ENCODE results near the gene EIF3L.

EIF3L gene

DNA sequence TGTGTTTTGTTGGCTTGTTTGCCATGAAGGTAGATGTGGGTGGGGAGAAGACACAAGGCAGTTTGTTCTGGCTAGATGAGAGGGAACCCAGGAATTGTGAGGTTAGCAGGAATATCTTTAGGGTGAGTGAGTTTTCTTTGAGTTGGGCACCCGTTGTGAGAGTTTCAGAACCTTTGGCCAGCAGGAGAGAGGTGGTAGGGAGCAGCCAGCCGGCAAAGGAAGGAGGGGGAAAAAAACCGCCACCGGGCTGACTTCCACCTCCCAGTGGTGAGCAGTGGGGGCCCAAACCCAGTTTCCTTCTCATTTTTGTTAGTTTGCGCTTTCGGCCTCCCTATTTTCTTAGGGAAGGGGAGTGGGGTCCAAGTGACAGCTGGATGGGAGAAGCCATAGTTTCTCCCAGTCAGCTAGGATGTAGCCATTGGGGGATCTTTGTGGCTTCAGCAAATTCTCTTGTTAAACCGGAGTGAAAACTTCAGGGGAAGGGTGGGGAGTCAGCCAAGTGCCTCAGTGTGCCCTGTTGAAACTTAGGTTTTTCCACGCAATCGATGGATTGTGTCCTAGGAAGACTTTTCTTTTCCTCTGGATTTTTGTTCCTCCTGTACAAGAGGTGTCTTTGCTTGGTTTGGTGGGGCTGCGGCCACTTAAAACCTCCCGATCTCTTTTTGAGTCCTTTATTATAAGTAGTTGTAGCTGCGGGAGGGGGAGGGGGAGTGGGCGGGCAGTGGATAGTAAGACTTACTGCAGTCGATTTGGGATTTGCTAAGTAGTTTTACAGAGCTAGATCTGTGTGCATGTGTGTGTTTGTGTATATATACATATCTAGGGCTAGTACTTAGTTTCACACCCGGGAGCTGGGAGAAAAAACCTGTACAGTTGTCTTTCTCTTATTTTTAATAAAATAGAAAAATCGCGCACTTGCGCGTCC is 42.5 kb upstream of the EIF3L start:
- peaks cover 0 to 5% of the 10 kb centered on the region in 2 donors for H3K27me3 ChIP-seq

DNA sequence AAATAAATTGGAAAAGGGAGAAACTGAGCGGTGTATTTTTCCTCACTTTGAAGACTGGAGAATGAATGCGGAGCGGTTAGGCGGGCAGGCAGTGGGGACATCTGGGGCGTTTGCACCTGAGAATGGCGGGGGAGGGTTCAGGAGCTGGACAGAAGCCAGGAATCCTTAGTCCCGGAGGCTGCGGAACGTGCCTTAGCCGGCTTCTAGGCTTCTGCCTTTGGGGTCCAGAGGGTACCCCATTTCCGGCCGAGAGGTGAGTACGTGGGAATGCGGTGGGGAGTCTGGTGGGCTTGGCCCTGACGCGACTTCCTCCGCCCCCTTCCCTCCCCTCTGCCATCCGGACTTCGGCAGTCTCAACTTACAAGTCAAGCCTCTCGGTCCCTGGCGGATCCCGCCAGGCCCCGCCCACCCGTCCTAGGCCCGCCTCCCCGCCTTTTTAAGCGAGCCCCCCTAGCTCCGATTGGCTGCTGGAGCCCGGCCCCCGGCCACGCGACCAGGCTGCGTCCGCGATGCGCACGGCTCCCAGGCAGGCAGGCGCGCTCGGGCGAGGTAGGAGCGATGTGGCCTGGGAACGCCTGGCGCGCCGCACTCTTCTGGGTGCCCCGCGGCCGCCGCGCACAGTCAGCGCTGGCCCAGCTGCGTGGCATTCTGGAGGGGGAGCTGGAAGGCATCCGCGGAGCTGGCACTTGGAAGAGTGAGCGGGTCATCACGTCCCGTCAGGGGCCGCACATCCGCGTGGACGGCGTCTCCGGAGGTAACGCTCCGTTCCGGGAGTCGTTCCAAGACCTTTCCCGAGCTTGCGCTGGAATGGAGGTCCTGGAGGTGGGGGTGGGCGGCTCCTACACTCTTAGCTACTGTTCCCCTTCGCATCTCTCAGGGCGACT is 41.6 kb upstream of the EIF3L start, which contains the start of gene GCAT:
GCAT (plus strand) TSS at position 525 of the 884 bp plus-strand sequence; CDS start at position 559, 34 bp downstream.
- TF ChIP-seq, protein P1, sequence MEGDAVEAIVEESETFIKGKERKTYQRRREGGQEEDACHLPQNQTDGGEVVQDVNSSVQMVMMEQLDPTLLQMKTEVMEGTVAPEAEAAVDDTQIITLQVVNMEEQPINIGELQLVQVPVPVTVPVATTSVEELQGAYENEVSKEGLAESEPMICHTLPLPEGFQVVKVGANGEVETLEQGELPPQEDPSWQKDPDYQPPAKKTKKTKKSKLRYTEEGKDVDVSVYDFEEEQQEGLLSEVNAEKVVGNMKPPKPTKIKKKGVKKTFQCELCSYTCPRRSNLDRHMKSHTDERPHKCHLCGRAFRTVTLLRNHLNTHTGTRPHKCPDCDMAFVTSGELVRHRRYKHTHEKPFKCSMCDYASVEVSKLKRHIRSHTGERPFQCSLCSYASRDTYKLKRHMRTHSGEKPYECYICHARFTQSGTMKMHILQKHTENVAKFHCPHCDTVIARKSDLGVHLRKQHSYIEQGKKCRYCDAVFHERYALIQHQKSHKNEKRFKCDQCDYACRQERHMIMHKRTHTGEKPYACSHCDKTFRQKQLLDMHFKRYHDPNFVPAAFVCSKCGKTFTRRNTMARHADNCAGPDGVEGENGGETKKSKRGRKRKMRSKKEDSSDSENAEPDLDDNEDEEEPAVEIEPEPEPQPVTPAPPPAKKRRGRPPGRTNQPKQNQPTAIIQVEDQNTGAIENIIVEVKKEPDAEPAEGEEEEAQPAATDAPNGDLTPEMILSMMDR (IDR thresholded peaks at IDR 0.05), result no peak
- peaks cover 0 to 2% of the 10 kb centered on the region in 2 donors for H3K27me3 ChIP-seq
- no peaks in the 10 kb centered on the region for H3K36me3 ChIP-seq
- peaks cover 0 to 63% (median 41%) of the 10 kb centered on the region in 4 donors for H3K4me1 ChIP-seq
- H3K4me3 ChIP-seq, result peak within 1 kb of the TSS; percentile 51 to 60
- H3K9me3 ChIP-seq, result no peaks in the 10 kb centered on the region
- DNase-seq, result peak; percentile 95 to 98
- intact Hi-C loops (cut with DNase I; ENCODE audit: low total_unique reads), result no loop called here
- peak within 1 kb of the TSS; percentile 69 to 83 for H3K27ac ChIP-seq

More for the DNA sequence above, 42.5 kb upstream of the EIF3L start:
- TF ChIP-seq, protein P1 (IDR thresholded peaks at IDR 0.05), result no peak
- no peak for DNase-seq
- Histone ChIP-seq H3K4me3 (peak overlapping the region; percentile 51 to 60), H3K27ac (peak overlapping the region; percentile 69 to 83), H3K4me1 (peaks cover 0 to 71% (median 49%) of the 10 kb centered on the region in 4 donors), H3K9me3 (no peaks in the 10 kb centered on the region), H3K36me3 (no peaks in the 10 kb centered on the region)
- intact Hi-C loops (cut with DNase I; ENCODE audit: low total_unique reads), result no loop called here

DNA sequence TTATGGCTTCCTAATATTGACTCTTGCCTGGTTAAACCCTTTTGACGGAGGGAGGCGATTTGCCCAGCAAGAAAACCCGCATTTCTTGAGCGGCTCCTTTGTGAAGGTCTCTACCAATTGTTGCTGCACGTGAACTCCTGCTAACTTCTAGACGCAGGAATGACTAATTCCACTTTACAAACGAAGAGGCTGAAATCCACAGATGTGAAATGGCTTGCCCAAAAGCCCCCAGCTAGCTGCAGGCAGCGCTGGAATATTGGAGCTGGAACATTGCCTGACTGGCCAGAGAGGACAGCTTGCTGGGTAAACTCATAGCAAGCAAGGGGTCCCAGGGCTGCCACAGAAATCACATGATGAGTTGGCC is 40.9 kb upstream of the EIF3L start:
- Histone ChIP-seq H3K4me1 (peaks cover 0 to 56% (median 34%) of the 10 kb centered on the region in 4 donors), H3K4me3 (peak overlapping the region; percentile 51 to 60), H3K36me3 (peaks cover 0 to 3% (median 0%) of the 10 kb centered on the region in 3 donors), H3K27me3 (peaks cover 0 to 2% of the 10 kb centered on the region in 2 donors), H3K9me3 (no peaks in the 10 kb centered on the region), H3K27ac (peak overlapping the region; percentile 69 to 71)
- intact Hi-C loops (cut with DNase I; ENCODE audit: low total_unique reads), result no loop called here
- no peak for DNase-seq
- TF ChIP-seq, protein P1 (IDR thresholded peaks at IDR 0.05), result no peak

DNA sequence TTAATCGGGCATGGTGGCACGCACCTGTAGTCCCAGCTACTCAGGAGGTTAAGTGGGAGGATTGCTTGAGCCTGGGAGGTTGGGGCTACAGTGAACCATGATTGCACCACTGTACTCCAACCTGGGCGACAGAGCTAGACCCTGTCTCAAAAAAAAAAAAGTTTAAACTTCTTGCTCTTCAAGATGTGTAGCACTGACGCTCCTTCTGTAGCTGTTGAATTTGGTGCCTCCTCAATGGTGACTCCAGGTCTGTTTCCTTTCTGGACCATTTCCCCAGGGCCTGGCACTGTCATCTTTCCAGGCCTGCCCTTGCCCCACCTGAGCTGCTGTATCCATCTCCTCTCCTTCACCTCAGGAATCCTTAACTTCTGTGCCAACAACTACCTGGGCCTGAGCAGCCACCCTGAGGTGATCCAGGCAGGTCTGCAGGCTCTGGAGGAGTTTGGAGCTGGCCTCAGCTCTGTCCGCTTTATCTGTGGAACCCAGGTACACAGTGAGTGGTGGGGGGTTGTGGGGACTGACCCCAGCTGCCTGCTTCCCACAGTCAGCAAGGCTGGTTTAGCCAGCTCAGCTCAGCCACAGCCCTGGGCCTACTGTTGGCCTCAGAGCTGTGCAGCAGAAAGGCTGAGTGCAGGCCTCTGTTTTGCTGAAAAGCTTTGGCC is 39.4 kb upstream of the EIF3L start:
- Histone ChIP-seq H3K4me3 (no peak overlapping the region), H3K27me3 (no peaks in the 10 kb centered on the region), H3K27ac (no peak overlapping the region), H3K4me1 (peaks cover 0 to 43% (median 26%) of the 10 kb centered on the region in 4 donors), H3K9me3 (no peaks in the 10 kb centered on the region), H3K36me3 (peaks cover 0 to 18% (median 0%) of the 10 kb centered on the region in 3 donors)
- TF ChIP-seq, protein P1 (IDR thresholded peaks at IDR 0.05), result no peak
- DNase-seq, result no peak
- intact Hi-C loops (cut with DNase I; ENCODE audit: low total_unique reads), result no loop called here

DNA sequence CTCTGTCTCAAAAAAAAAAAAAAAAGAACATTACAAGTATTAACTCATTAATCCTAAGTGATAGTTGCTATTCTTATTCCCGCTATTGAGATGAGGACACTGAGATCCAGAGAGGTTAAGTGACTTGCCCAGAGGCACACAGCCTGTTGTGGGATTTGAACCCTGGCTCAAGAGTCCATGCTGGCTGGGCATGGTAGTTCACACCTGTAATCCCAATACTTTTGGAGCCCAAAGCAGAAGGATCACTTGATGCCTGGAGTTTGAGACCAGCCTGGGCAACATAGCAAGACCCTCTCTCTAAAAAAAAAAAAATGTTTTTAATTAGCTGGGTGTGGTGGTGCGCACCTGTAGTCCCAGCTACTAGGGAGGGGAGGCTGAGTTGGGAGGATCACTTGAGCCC is 37.4 kb upstream of the EIF3L start:
- intact Hi-C loops (cut with DNase I; ENCODE audit: low total_unique reads), result no loop called here
- TF ChIP-seq, protein P1 (IDR thresholded peaks at IDR 0.05), result no peak

More for the DNA sequence above, 37.4 kb upstream of the EIF3L start:
- DNase-seq, result no peak
- H3K4me1 ChIP-seq, result peaks cover 0 to 25% (median 16%) of the 10 kb centered on the region in 4 donors
- no peak overlapping the region for H3K27ac ChIP-seq
- no peaks in the 10 kb centered on the region for H3K9me3 ChIP-seq
- H3K36me3 ChIP-seq, result peaks cover 0 to 35% (median 0%) of the 10 kb centered on the region in 3 donors
- H3K27me3 ChIP-seq, result no peaks in the 10 kb centered on the region
- no peak overlapping the region for H3K4me3 ChIP-seq
